Gastrocnemius medialis (tissue), 4 donors: Measurements from ENCODE around the gene TFEB.

Experiments
- POLR2A ChIP-seq, 2 donors: fragments of 450-650 bp; IDR thresholded peaks; one replicate each; pipeline ENCODE4 v1.6.1; 2017; ENCODE audit warnings: antibody characterized with exemption in 2 of 2, mild to moderate bottlenecking in 2 of 2, moderate library complexity in 2 of 2
- TF ChIP-seq, protein P1 (sequence below), 5 experiments: fragments of 450-650 bp in 3 of 5; fragments of 200-600 bp in 2 of 5; sonication (generic) in 2 of 5; IDR thresholded peaks in 4 of 5; conservative IDR thresholded peaks in 1 of 5; 1 replicate in 4 of 5; 2 replicates in 1 of 5; pipeline ENCODE4 v1.5.1; 2016 to 2019; ENCODE audit warnings: antibody characterized with exemption in 5 of 5, mild to moderate bottlenecking in 3 of 5, moderate library complexity in 3 of 5

DNA sequence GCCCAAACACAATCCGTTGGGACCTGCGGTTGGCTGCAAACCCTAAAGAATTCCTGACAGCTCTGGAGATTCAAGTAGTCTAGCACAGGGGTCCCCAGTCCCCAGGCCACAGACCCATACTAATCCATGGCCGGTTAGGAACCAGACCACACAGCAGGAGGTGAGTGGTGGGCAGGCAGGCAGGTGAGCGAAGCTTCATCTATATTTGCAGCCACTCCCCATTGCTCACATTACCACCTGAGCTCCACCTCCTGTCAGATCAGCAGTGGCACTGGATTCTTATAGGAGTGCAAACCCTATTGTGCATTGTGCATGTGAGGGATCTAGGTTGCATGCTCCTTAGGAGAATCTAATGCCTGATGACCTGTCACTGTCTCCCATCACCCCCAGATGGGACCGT, 16.6 kb downstream of the TFEB start:
- TF ChIP-seq, protein P1, sequence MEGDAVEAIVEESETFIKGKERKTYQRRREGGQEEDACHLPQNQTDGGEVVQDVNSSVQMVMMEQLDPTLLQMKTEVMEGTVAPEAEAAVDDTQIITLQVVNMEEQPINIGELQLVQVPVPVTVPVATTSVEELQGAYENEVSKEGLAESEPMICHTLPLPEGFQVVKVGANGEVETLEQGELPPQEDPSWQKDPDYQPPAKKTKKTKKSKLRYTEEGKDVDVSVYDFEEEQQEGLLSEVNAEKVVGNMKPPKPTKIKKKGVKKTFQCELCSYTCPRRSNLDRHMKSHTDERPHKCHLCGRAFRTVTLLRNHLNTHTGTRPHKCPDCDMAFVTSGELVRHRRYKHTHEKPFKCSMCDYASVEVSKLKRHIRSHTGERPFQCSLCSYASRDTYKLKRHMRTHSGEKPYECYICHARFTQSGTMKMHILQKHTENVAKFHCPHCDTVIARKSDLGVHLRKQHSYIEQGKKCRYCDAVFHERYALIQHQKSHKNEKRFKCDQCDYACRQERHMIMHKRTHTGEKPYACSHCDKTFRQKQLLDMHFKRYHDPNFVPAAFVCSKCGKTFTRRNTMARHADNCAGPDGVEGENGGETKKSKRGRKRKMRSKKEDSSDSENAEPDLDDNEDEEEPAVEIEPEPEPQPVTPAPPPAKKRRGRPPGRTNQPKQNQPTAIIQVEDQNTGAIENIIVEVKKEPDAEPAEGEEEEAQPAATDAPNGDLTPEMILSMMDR (IDR thresholded peaks at IDR 0.05 in 4 of 5, conservative IDR thresholded peaks at IDR 0.05 in 1 of 5) = no peak
- no peak for TF ChIP-seq POLR2A (IDR thresholded peaks at IDR 0.05)
